ENCODE data around the gene MAP3K8. TPM values are rescaled to one million over a fixed set of nuclear protein-coding genes. Genes with fewer than 3 reads are reported as not detected.
A peak's percentile ranks its signal among the peaks of the same experiment; 100 is the strongest.
"Not testable (repeated sequence)": the region's sequence is repeated elsewhere in the genome, so short reads cannot be mapped to it uniquely, and the experiment has no call there.

Gene MAP3K8
- total and polyA plus RNA-seq, 8 donors = 8.2 to 57.3 (median 12.4) TPM

GRCh38 chr10:30433306-30433729 lies 666 bp upstream of the MAP3K8 start:
- TF ChIP-seq CTCF (IDR thresholded peaks at IDR 0.05) = no peak

DNA sequence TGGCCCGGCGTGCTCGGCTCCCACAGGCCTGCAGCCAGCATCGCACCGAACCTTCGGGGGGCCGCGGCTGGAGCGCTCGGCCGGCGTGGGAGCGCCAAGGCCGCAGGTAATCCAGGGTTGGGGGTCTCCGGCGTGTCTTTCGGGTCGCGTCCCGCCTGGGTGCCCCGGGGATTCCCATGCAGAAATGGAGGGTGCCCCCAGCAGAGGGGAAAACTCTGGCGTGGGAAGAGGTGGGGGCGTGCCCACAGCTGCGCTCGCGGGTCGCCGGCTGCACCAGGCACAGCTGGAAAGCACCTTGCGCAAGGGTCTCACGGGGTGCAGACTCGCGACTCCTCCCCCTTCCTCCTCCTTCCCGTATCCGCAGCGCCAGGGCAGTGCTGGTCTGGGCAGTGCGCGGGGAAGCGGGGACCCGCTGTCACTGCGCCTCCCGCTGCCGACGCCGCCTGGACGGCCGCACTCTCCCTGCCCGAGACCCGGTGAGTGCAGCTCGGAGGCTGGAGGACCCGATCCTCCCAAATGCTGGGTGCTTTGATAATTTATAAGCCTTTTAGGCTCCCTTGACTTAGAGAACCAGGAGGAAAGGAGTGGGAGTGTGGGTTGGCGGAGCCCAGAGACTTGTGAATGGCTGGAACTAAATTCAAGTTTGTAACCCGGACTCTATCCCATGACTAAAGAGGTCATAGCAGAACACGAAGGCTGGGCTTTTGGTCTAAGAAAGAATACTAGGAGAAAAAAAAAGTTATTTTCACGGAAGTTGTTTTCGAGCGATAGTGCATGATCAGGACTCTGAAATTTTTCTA lies 489 bp downstream of the MAP3K8 start:
- no peaks in the 10 kb centered on the region for H3K9me3 ChIP-seq
- peaks cover 21 to 69% of the 10 kb centered on the region in 2 donors for H3K4me1 ChIP-seq
- TF ChIP-seq CTCF (IDR thresholded peaks at IDR 0.05) = no peak
- H3K27ac ChIP-seq = peak overlapping the region; percentile 100
- no peaks in the 10 kb centered on the region for H3K27me3 ChIP-seq
- ATAC-seq = peak; percentile 70
- peaks cover 0 to 27% of the 10 kb centered on the region in 2 donors for H3K36me3 ChIP-seq
- intact Hi-C loops (cut with DNase I) = no loop called here
- DNase-seq = peak; percentile 74 to 97 (median 92)
- H3K4me3 ChIP-seq = peak overlapping the region; percentile 82 to 96

More at GRCh38 chr10:30433306-30433729, 666 bp upstream of the MAP3K8 start:
- Histone ChIP-seq H3K27me3 (no peaks in the 10 kb centered on the region), H3K4me1 (peaks cover 15 to 63% of the 10 kb centered on the region in 2 donors), H3K4me3 (peak overlapping the region; percentile 82 to 96), H3K36me3 (peaks cover 0 to 15% of the 10 kb centered on the region in 2 donors), H3K27ac (peak overlapping the region; percentile 100), H3K9me3 (no peaks in the 10 kb centered on the region)
- DNase-seq = peak; percentile 72 to 90 (median 81)
- intact Hi-C loops (cut with DNase I) = no loop called here
- ATAC-seq = peak; percentile 31

GRCh38 chr10:30435073-30435422 lies 1.1 kb downstream of the MAP3K8 start:
- no peak for ATAC-seq
- intact Hi-C loops (cut with DNase I) = no loop called here
- peaks cover 0 to 32% of the 10 kb centered on the region in 2 donors for H3K36me3 ChIP-seq
- H3K4me1 ChIP-seq = peaks cover 21 to 69% of the 10 kb centered on the region in 2 donors
- H3K4me3 ChIP-seq = peak overlapping the region; percentile 82 to 96
- H3K27me3 ChIP-seq = no peaks in the 10 kb centered on the region
- peak overlapping the region; percentile 100 for H3K27ac ChIP-seq
- TF ChIP-seq CTCF (IDR thresholded peaks at IDR 0.05) = no peak
- DNase-seq = peak in 1 of 4 donors; percentile 65
- no peaks in the 10 kb centered on the region for H3K9me3 ChIP-seq

DNA sequence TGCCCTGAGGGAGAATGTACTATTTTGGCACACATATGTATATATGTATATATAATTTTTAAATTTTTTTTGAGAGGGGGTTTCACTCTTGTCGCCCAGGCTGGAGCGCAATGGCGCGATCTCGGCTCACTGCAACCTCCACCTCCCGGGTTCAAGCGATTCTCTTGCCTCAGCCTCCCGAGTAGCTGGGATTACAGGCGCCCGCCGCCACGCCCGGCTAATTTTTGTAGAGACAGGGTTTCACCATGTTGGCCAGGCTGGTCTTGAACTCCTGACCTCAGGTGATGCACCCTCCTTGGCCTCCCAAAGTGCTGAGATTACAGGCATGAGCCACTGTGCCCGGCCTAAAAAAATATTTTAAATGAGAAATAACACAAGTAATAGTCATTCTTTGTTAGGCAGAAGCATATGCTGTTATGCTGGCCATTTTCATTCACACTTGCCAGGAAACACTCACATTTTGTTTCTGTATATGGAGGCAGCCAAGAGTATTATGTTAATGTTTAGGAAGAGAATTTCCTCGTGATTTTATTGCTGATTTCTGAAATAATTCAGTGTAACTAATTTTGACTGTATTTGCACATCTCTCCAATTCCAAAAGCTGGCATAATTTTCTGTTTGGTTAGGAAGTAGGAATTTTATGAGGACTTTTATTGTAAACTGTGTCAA lies 1.6 kb downstream of the MAP3K8 start:
- DNase-seq; ATAC-seq; H3K27me3 ChIP-seq; H3K9me3 ChIP-seq; intact Hi-C loops (cut with DNase I): not testable (repeated sequence)
- peak overlapping the region; percentile 100 for H3K27ac ChIP-seq
- H3K36me3 ChIP-seq = peaks cover 0 to 38% of the 10 kb centered on the region in 2 donors
- peak overlapping the region; percentile 82 to 96 for H3K4me3 ChIP-seq
- peaks cover 21 to 69% of the 10 kb centered on the region in 2 donors for H3K4me1 ChIP-seq

- H3K4me1 ChIP-seq = peaks cover 21 to 69% of the 10 kb centered on the region in 2 donors
- peak overlapping the region; percentile 100 for H3K27ac ChIP-seq
- DNase-seq = peak in 2 of 4 donors; percentile 62 to 78
- ATAC-seq = peak; percentile 8
- H3K4me3 ChIP-seq = peak overlapping the region; percentile 82 to 96
- no peaks in the 10 kb centered on the region for H3K9me3 ChIP-seq
- H3K27me3 ChIP-seq = no peaks in the 10 kb centered on the region
- no peak for TF ChIP-seq CTCF (IDR thresholded peaks at IDR 0.05)
- peaks cover 0 to 44% of the 10 kb centered on the region in 2 donors for H3K36me3 ChIP-seq
- intact Hi-C loops (cut with DNase I) = no loop called here
Measured at GRCh38 chr10:30436191-30436611, 2.2 kb downstream of the MAP3K8 start.
